Panc1 (cell line): ENCODE data around the gene FSHR. TPM values are rescaled to one million over a fixed set of nuclear protein-coding genes. Genes with fewer than 3 reads are reported as not detected.

Source experiments
- ATAC-seq: fragments of 200-7000 bp; cut with Tn5 transposase; 2 replicates; pipeline ENCODE4 v1.9.1; 2020; ENCODE audit warnings: mild to moderate bottlenecking, moderate library complexity
- BruUV-seq: library from RNA; stranded (reverse); fragments of 400-500 nt; replicated peaks from 2 replicates; lab custom pipeline; 2021; lab: Mats Ljungman, UMichigan
- CTCF ChIA-PET: fragments of 300-600 bp; sonication (Branson Sonifier 250); formaldehyde crosslinking; loops from one replicate; lab custom pipeline; 2022; ENCODE audit warnings: antibody characterized with exemption; lab: Charles Lee
- POLR2A ChIA-PET: fragments of 300-600 bp; sonication (Branson Sonifier 250); formaldehyde crosslinking; loops from one replicate; lab custom pipeline; 2022; ENCODE audit warnings: antibody characterized with exemption; lab: Charles Lee
- DNase-seq: peaks from one replicate; pipeline ENCODE4 v3.0.0-alpha.2; 2010; ENCODE audit warnings: low read depth, low spot score
- H3K27ac ChIP-seq: 2 replicates; pipeline ENCODE4 v1.5.1; 2011; ENCODE audit warnings: mild to moderate bottlenecking, low read length, inconsistent platforms
- H3K27me3 ChIP-seq: fragments of 200-500 bp; sonication (Bioruptor generic); 2 replicates; pipeline ENCODE4 v1.6.0; 2014; ENCODE audit warnings: low read length, inconsistent platforms; ENCODE audit not compliant: control insufficient read depth, insufficient read depth
- H3K36me3 ChIP-seq: fragments of 200-500 bp; sonication (Bioruptor generic); 2 replicates; pipeline ENCODE4 v1.5.1; 2014; ENCODE audit warnings: inconsistent platforms, mild to moderate bottlenecking, low read length, moderate library complexity; ENCODE audit not compliant: control insufficient read depth, insufficient read depth
- H3K4me1 ChIP-seq: 2 replicates; pipeline ENCODE4 v1.5.1; 2011; ENCODE audit warnings: inconsistent platforms, mild to moderate bottlenecking, low read length, moderate library complexity; ENCODE audit not compliant: control insufficient read depth, insufficient read depth
- H3K4me3 ChIP-seq, 2 experiments: 2 replicates each; pipeline ENCODE4 v1.5.1; 2011 to 2012; ENCODE audit warnings: low read depth in 2 of 2, low read length in 2 of 2, mild to moderate bottlenecking in 2 of 2, inconsistent platforms in 1 of 2, moderate library complexity in 1 of 2
- H3K9me3 ChIP-seq: fragments of 200-500 bp; sonication (Bioruptor generic); 2 replicates; pipeline ENCODE4 v1.5.1; 2014; ENCODE audit warnings: low read depth, mild to moderate bottlenecking, inconsistent platforms, low read length, moderate library complexity; ENCODE audit not compliant: control insufficient read depth, insufficient read depth
- CTCF ChIP-seq: fragments of 450-650 bp; IDR thresholded peaks from 2 replicates; pipeline ENCODE4 v1.5.1; 2017; ENCODE audit warnings: mild to moderate bottlenecking
- POLR2AphosphoS5 ChIP-seq: IDR thresholded peaks from 2 replicates; pipeline ENCODE4 v1.6.1; 2012; ENCODE audit warnings: mild to moderate bottlenecking, low read depth, low read length, moderate library complexity
- SIN3A ChIP-seq: IDR thresholded peaks from 2 replicates; pipeline ENCODE4 v1.6.1; 2012; ENCODE audit warnings: low read depth, mild to moderate bottlenecking, low read length, moderate library complexity, borderline replicate concordance; ENCODE audit not compliant: insufficient read depth
- TCF7L2 ChIP-seq: IDR thresholded peaks from 2 replicates; pipeline ENCODE4 v1.6.1; 2011; ENCODE audit warnings: mild to moderate bottlenecking, low read depth, low read length, inconsistent platforms
- in situ Hi-C: cut with HindIII; loops from 2 replicates; pipeline ENCODE4 v1.10.0; 2016; ENCODE audit warnings: low sequenced_read_pairs, low pct_unique_long_range_greater_than_20kb
- intact Hi-C: fragments of 100-400 bp; cut with micrococcal nuclease; formaldehyde crosslinking; loops from one replicate; pipeline ENCODE4 v1.10.0; 2022; ENCODE audit not compliant: unreplicated experiment
- total RNA-seq: library from RNA; stranded (reverse); gene quantifications from one replicate; pipeline ENCODE4 v1.2.1, GENCODE V29; 2021; ENCODE audit not compliant: unreplicated experiment
- TF ChIP-seq, protein P1 (sequence below), 2 experiments: IDR thresholded peaks; 2 replicates each; pipeline ENCODE4 v1.6.1; 2011 to 2012; ENCODE audit warnings: low read depth in 2 of 2, control low read depth in 1 of 2, low read length in 1 of 2, mild to moderate bottlenecking in 1 of 2, moderate library complexity in 1 of 2; ENCODE audit not compliant: insufficient read depth in 1 of 2

FSHR gene
- total RNA-seq, 1 experiment from 2014 or later, result not detected

DNA sequence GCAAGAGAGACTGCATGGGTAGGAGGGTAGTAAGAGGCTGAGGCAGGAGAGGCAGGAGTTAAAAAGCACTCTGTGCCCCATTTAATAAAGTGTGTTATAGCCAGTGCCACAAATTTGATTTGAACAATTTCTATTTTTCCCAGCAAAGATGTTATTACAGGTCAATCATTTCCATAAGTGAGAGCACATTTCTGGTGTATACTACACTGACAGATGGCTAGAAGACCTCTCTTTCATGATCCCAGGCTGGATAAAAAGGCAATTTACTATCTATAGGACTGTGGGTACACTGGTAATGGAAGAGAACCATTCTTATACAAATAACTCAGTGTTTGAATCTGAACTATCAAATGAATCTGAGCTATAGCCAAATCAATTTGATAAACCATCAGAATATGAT, 176.2 kb downstream of the FSHR start:
- Histone ChIP-seq H3K9me3 (no peaks in the 10 kb centered on the region), H3K27ac (no peak overlapping the region), H3K4me1 (no peaks in the 10 kb centered on the region), H3K4me3 (no peak overlapping the region), H3K36me3 (no peaks in the 10 kb centered on the region), H3K27me3 (no peaks in the 10 kb centered on the region; the same call in 1 of the 2 replicates)
- intact Hi-C loops (no loop called here), in situ Hi-C loops (no loop called here)
- DNase-seq (no peak), ATAC-seq (no peak)
- ChIA-PET POLR2A (no interaction called here), CTCF (no interaction called here)
- no TSS peak for BruUV-seq
- no peak for TF ChIP-seq SIN3A
- TF ChIP-seq TCF7L2, result no peak
- TF ChIP-seq CTCF, result no peak
- TF ChIP-seq, protein P1, sequence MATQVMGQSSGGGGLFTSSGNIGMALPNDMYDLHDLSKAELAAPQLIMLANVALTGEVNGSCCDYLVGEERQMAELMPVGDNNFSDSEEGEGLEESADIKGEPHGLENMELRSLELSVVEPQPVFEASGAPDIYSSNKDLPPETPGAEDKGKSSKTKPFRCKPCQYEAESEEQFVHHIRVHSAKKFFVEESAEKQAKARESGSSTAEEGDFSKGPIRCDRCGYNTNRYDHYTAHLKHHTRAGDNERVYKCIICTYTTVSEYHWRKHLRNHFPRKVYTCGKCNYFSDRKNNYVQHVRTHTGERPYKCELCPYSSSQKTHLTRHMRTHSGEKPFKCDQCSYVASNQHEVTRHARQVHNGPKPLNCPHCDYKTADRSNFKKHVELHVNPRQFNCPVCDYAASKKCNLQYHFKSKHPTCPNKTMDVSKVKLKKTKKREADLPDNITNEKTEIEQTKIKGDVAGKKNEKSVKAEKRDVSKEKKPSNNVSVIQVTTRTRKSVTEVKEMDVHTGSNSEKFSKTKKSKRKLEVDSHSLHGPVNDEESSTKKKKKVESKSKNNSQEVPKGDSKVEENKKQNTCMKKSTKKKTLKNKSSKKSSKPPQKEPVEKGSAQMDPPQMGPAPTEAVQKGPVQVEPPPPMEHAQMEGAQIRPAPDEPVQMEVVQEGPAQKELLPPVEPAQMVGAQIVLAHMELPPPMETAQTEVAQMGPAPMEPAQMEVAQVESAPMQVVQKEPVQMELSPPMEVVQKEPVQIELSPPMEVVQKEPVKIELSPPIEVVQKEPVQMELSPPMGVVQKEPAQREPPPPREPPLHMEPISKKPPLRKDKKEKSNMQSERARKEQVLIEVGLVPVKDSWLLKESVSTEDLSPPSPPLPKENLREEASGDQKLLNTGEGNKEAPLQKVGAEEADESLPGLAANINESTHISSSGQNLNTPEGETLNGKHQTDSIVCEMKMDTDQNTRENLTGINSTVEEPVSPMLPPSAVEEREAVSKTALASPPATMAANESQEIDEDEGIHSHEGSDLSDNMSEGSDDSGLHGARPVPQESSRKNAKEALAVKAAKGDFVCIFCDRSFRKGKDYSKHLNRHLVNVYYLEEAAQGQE (IDR thresholded peaks at IDR 0.05; ENCODE audit: insufficient read depth in 1 of 2, low read depth in 2 of 2, low read length in 1 of 2), result no peak
- TF ChIP-seq POLR2AphosphoS5, result no peak

GRCh38 chr2:48971801-48972200, 182.5 kb downstream of the FSHR start:
- Histone ChIP-seq H3K27ac (no peak overlapping the region), H3K36me3 (no peaks in the 10 kb centered on the region), H3K4me1 (no peaks in the 10 kb centered on the region), H3K4me3 (no peak overlapping the region), H3K27me3 (no peaks in the 10 kb centered on the region; the same call in 1 of the 2 replicates), H3K9me3 (no peaks in the 10 kb centered on the region)
- intact Hi-C loops (no loop called here), in situ Hi-C loops (no loop called here)
- ChIA-PET CTCF (no interaction called here), POLR2A (no interaction called here)
- TF ChIP-seq CTCF (no peak), SIN3A (no peak), POLR2AphosphoS5 (no peak), TCF7L2 (no peak)
- TF ChIP-seq, protein P1 (IDR thresholded peaks at IDR 0.05; ENCODE audit: insufficient read depth in 1 of 2, low read depth in 2 of 2, low read length in 1 of 2), result no peak
- DNase-seq (no peak), ATAC-seq (no peak)
- BruUV-seq, result no TSS peak
